Adrenal gland (tissue), 12 donors: ENCODE measurements around the gene TP53I11. TPM values are rescaled to one million over a fixed set of nuclear protein-coding genes. Genes with fewer than 3 reads are reported as not detected.

ENCODE experiments used
- DNase-seq, 7 donors: peaks; one replicate each; pipeline ENCODE4 v3.0.0-alpha.2; 2019 to 2020
- H3K27ac ChIP-seq, 5 donors: fragments of 200-600 bp; sonication (generic) in 4 of 5; 1 replicate in 3 of 5; 2 replicates in 2 of 5; pipeline versions ENCODE4 v1.5.1 to v1.8.0; 2016 to 2020; ENCODE audit warnings: mild to moderate bottlenecking in 1 of 5
- H3K27me3 ChIP-seq: fragments of 200-600 bp; 2 replicates; pipeline ENCODE4 v1.8.0; 2021
- H3K36me3 ChIP-seq, 2 donors: fragments of 200-600 bp; replicated peaks in 1 of 2; 1 replicate in 1 of 2; 2 replicates in 1 of 2; pipeline versions ENCODE4 v1.5.1 to v1.8.0; 2018 to 2022
- H3K4me1 ChIP-seq, 2 donors: fragments of 200-600 bp; replicated peaks in 1 of 2; 1 replicate in 1 of 2; 2 replicates in 1 of 2; pipeline versions ENCODE4 v1.5.1 to v1.8.0; 2018 to 2021
- H3K4me3 ChIP-seq, 4 donors: fragments of 200-600 bp; sonication (generic) in 3 of 4; one replicate each; pipeline ENCODE4 v1.5.1; 2016 to 2018
- H3K9me3 ChIP-seq, 3 donors: fragments of 200-600 bp; sonication (generic) in 1 of 3; replicated peaks in 1 of 3; 1 replicate in 2 of 3; 2 replicates in 1 of 3; pipeline versions ENCODE4 v1.5.1 to v1.8.0; 2016 to 2021
- POLR2A ChIP-seq, 2 donors: fragments of 450-650 bp; IDR thresholded peaks; one replicate each; pipeline ENCODE4 v1.6.1; 2017; ENCODE audit warnings: antibody characterized with exemption in 2 of 2, mild to moderate bottlenecking in 2 of 2, moderate library complexity in 1 of 2
- WGBS, 4 donors: extraction: QIAGEN DNeasy Blood & Tissue Kit in 2 of 4; methylation state at CpG; one replicate each; pipeline versions ENCODE4 v1.1.5 to v1.1.7; 2013 to 2017; 5-methylcytosine and 5-hydroxymethylcytosine counted together
- intact Hi-C, 2 donors: fragments of 100-400 bp; cut with DNase I; formaldehyde crosslinking; loops; one replicate each; pipeline versions ENCODE4 v1.14.1 to v1.15.0; 2022 to 2023
- polyA plus RNA-seq, 3 donors: library from polyadenylated mRNA; stranded (reverse); fragments of 200-250 nt in 2 of 3; fragments of 350-450 nt in 1 of 3; fragmentation: Illumina TruSeq in 1 of 3; extraction: RNeasy Lipid Tissue Mini Kit (QIAGEN cat#74804) in 1 of 3; gene quantifications; one replicate each; pipeline ENCODE4 v1.2.3, GENCODE V29; 2013 to 2014
- total RNA-seq, 9 donors: library from RNA; depleted of rRNA in 4 of 9; stranded (reverse); fragments of >200 nt in 4 of 9; fragments of 120-200 nt in 1 of 9; fragmentation: NEBNext Ultra II Directional in 1 of 9; extraction: Animal tissue kit (Norgen Biotek cat#: 25700) in 1 of 9; gene quantifications; one replicate each; pipeline versions ENCODE4 v1.1.0 to v1.2.4, GENCODE V29; 2013 to 2023
- TF ChIP-seq, protein P1 (sequence below), 6 experiments: fragments of 450-650 bp in 4 of 6; fragments of 200-600 bp in 2 of 6; sonication (generic) in 1 of 6; IDR thresholded peaks; 1 replicate in 5 of 6; 2 replicates in 1 of 6; pipeline versions ENCODE4 v1.5.1 to v1.8.0; 2016 to 2021; ENCODE audit warnings: antibody characterized with exemption in 6 of 6, mild to moderate bottlenecking in 2 of 6, moderate library complexity in 1 of 6
- donor health status: healthy with polysubstance abuse.
- donor health status: Bipolar disorder and iron deficiency.
- donor health status: DM: yes; HTN: yes; CAD: no.
- donor health status: DM: no; HTN: no; CAD: no.
- donor health status: DM: no; HTN: no; CAD: no.
- donor health status: DM: yes; HTN: yes; CAD: no.

TP53I11 gene
- total and polyA plus RNA-seq, 12 donors: 3.5 to 55.7 (median 31.0) TPM

GRCh38 chr11:44983786-44984185 is 33.1 kb upstream of the TP53I11 start:
- no peaks in the 10 kb centered on the region for H3K36me3 ChIP-seq
- intact Hi-C loops: no loop called here
- TF ChIP-seq, protein P1, sequence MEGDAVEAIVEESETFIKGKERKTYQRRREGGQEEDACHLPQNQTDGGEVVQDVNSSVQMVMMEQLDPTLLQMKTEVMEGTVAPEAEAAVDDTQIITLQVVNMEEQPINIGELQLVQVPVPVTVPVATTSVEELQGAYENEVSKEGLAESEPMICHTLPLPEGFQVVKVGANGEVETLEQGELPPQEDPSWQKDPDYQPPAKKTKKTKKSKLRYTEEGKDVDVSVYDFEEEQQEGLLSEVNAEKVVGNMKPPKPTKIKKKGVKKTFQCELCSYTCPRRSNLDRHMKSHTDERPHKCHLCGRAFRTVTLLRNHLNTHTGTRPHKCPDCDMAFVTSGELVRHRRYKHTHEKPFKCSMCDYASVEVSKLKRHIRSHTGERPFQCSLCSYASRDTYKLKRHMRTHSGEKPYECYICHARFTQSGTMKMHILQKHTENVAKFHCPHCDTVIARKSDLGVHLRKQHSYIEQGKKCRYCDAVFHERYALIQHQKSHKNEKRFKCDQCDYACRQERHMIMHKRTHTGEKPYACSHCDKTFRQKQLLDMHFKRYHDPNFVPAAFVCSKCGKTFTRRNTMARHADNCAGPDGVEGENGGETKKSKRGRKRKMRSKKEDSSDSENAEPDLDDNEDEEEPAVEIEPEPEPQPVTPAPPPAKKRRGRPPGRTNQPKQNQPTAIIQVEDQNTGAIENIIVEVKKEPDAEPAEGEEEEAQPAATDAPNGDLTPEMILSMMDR (IDR thresholded peaks at IDR 0.05): no peak
- no peak for TF ChIP-seq POLR2A (IDR thresholded peaks at IDR 0.05)
- 68 to 87% (median 87%) methylated on average over 4 to 7 of the region's 7 CpGs for WGBS, 4 donors
- no peak overlapping the region for H3K27ac ChIP-seq
- no peaks in the 10 kb centered on the region for H3K27me3 ChIP-seq
- DNase-seq: no peak
- H3K4me1 ChIP-seq: no peaks in the 10 kb centered on the region
- no peak overlapping the region for H3K4me3 ChIP-seq
- no peaks in the 10 kb centered on the region for H3K9me3 ChIP-seq

- Histone ChIP-seq H3K4me1 (peaks cover 0 to 2% of the 10 kb centered on the region in 2 donors), H3K36me3 (no peaks in the 10 kb centered on the region), H3K9me3 (no peaks in the 10 kb centered on the region), H3K4me3 (no peak overlapping the region), H3K27ac (no peak overlapping the region), H3K27me3 (no peaks in the 10 kb centered on the region)
- no peak for DNase-seq
- intact Hi-C loops: no loop called here
- TF ChIP-seq, protein P1 (IDR thresholded peaks at IDR 0.05): no peak
- TF ChIP-seq POLR2A (IDR thresholded peaks at IDR 0.05): no peak
- 88 to 95% (median 93%) methylated on average over 7 to 8 of the region's 8 CpGs for WGBS, 4 donors
These were observed 31.9 kb upstream of the TP53I11 start for GRCh38 chr11:44982496-44983062.

DNA sequence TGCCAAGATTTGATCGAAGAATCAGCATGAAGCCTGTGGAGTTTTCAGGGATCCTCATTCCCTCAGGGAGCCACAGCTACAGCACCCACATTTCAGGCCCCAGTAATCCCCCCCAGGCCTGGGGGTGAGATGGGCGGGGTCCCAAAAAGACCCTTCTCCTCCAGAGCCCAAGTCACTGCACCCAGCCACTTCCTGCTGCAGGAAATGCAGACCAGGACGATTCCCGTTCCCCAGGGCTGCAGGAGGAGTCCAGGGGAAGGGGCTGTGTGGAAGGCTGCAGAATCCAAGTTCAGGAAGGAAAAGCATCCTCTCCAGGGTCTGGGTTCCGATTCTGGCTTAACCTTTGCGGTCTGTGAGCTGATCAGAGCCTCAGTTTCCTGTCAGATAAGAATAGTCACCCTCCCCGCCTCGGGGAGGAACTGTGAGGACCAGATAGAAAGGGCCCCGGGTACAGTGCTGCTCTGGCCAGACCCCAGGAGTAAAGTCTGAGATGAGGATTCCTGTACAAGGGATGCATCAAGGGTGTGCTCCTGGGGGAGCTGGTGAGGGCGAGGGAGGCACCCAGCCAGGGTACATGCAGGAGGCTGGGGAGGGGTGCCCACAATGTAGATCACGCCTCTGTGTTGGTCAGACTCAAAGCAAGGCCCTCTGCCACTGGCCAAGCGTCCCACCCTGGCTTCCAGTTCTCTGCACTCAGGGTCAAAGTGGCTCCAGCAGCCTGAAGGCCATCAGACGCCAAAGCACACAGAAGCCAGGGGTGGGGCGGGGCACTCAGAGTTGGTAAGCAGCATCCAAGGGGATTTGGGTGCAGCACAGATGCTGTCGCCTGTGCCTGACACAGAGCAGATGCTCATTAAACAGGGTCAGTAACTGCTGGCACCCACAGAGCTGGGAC is 30.1 kb upstream of the TP53I11 start:
- H3K9me3 ChIP-seq: no peaks in the 10 kb centered on the region
- DNase-seq: peak in 1 of 7 donors; percentile 24
- 66 to 75% (median 73%) methylated on average over 9 to 15 of the region's 15 CpGs for WGBS, 4 donors
- no peak for TF ChIP-seq POLR2A (IDR thresholded peaks at IDR 0.05)
- TF ChIP-seq, protein P1 (IDR thresholded peaks at IDR 0.05): no peak
- H3K27me3 ChIP-seq: no peaks in the 10 kb centered on the region
- peak overlapping the region in 1 of 5 donors; percentile 45 for H3K27ac ChIP-seq
- peaks cover 8 to 16% of the 10 kb centered on the region in 2 donors for H3K4me1 ChIP-seq
- intact Hi-C loops: no loop called here
- H3K4me3 ChIP-seq: no peak overlapping the region
- H3K36me3 ChIP-seq: no peaks in the 10 kb centered on the region

DNA sequence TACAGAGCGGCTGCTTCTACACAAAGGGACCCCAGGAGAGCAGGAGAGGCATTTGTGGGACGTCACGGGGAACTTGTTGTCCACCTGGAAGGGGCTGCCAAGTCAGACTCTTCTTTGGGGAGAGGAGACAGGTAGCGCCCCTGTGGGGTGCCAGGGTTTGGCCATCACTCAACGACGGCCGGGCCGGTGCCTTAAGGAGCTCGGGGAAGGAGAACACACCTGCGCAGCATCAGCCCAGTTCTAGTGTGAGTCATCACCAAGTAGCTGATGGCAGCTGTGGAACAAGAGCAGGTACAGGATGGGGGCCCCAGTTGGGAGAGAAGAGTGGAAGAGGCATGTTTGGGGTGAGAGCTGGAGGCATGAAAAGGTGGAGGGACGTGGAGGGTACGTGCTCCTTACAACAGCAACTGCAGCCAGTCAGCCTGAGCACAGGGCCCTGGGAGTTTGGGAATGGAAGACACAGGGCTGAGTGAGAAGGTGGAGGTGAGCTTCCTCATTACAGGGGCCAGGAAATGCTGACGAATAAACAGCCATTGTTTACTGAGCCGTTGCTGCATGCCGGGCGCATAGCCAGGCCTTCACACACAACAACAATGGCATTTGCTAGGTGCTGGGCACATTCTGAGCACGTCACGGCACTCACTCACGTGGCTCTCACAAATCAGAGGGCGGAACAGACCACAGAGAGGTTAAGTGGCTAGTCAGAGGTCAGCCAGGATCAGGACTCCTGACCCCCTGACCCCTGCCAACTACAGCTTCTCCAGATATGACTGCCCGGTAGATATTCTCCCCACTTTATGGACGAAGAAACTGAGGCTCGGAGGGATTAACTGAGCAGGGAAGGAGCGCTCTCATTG is 29.1 kb upstream of the TP53I11 start:
- DNase-seq: peak in 3 of 7 donors; percentile 38 to 74 (median 44)
- Histone ChIP-seq H3K27ac (peak overlapping the region in 1 of 5 donors; percentile 45), H3K9me3 (no peaks in the 10 kb centered on the region), H3K4me1 (peaks cover 8 to 16% of the 10 kb centered on the region in 2 donors), H3K4me3 (no peak overlapping the region), H3K36me3 (no peaks in the 10 kb centered on the region), H3K27me3 (no peaks in the 10 kb centered on the region)
- TF ChIP-seq POLR2A (IDR thresholded peaks at IDR 0.05): no peak
- TF ChIP-seq, protein P1 (IDR thresholded peaks at IDR 0.05): no peak
- intact Hi-C loops: no loop called here
- WGBS, 4 donors: 79 to 87% (median 82%) methylated on average over 20 to 24 of the region's 24 CpGs
